HK-2 (cell line): Measurements from ENCODE around the gene EP300.
"Not testable (repeated sequence)": the region's sequence is repeated elsewhere in the genome, so short reads cannot be mapped to it uniquely, and the experiment has no call there.

Experiments used
- DNase-seq: peaks from one replicate; pipeline ENCODE4 v3.0.0-alpha.2; 2018; ENCODE audit not compliant: unreplicated experiment

Gene EP300

GRCh38 chr22:41147722-41148121, 55.3 kb downstream of the EP300 start:
- DNase-seq = no peak

GRCh38 chr22:41152902-41153301, 60.5 kb downstream of the EP300 start:
- DNase-seq = no peak

- no peak for DNase-seq
Observed at GRCh38 chr22:41157083-41157482, 64.7 kb downstream of the EP300 start.

GRCh38 chr22:41169157-41169556, 76.8 kb downstream of the EP300 start:
- DNase-seq = no peak

GRCh38 chr22:41171996-41172395, 79.6 kb downstream of the EP300 start:
- no peak for DNase-seq

- no peak for DNase-seq
Observed at GRCh38 chr22:41175546-41175945, 83.2 kb downstream of the EP300 start.

GRCh38 chr22:41177040-41177621, 84.7 kb downstream of the EP300 start:
- no peak for DNase-seq

- DNase-seq = no peak
Observed at GRCh38 chr22:41177622-41178424, 85.4 kb downstream of the EP300 start.

- no peak for DNase-seq
Observed at GRCh38 chr22:41178425-41178975, 86.1 kb downstream of the EP300 start.

- DNase-seq = not testable (repeated sequence)
Observed at GRCh38 chr22:41180362-41180761, 88.0 kb downstream of the EP300 start.

GRCh38 chr22:41180926-41181325, 88.5 kb downstream of the EP300 start:
- DNase-seq = no peak

- peak; percentile 24 for DNase-seq
Observed at GRCh38 chr22:41181349-41182241, 89.2 kb downstream of the EP300 start.

- no peak for DNase-seq
Observed at GRCh38 chr22:41184679-41185078, 92.3 kb downstream of the EP300 start.

GRCh38 chr22:41191467-41191866, 99.1 kb downstream of the EP300 start:
- no peak for DNase-seq

GRCh38 chr22:41193829-41194228, 101.4 kb downstream of the EP300 start:
- no peak for DNase-seq

GRCh38 chr22:41197038-41197972, 104.9 kb downstream of the EP300 start:
- peak; percentile 79 for DNase-seq

- DNase-seq = peak; percentile 22
Observed at GRCh38 chr22:41198027-41198580, 105.7 kb downstream of the EP300 start.

GRCh38 chr22:41201141-41201540, 108.7 kb downstream of the EP300 start:
- DNase-seq = no peak

- no peak for DNase-seq
Observed at GRCh38 chr22:41203118-41203517, 110.7 kb downstream of the EP300 start.

GRCh38 chr22:41204066-41204465, 111.7 kb downstream of the EP300 start:
- no peak for DNase-seq
